ACC112 (cell line): ENCODE measurements around the gene HOTAIR.

Experiments
- H2AFZ ChIP-seq: fragments of 200-600 bp; sonication (generic); one replicate; pipeline ENCODE4 v1.6.0; 2017; ENCODE audit warnings: antibody characterized with exemption, low read length; ENCODE audit not compliant: unreplicated experiment
- H3K27ac ChIP-seq: fragments of 200-600 bp; sonication (generic); 2 replicates; pipeline ENCODE4 v1.5.1; 2014; ENCODE audit warnings: low read depth, mild to moderate bottlenecking, antibody characterized with exemption, low read length, moderate library complexity
- H3K27me3 ChIP-seq: fragments of 200-600 bp; sonication (generic); 2 replicates; pipeline ENCODE4 v1.6.1; 2014; ENCODE audit warnings: mild to moderate bottlenecking, antibody characterized with exemption, low read length, moderate library complexity, mixed read lengths; ENCODE audit not compliant: insufficient read depth
- H3K36me3 ChIP-seq: fragments of 200-600 bp; sonication (generic); 2 replicates; pipeline ENCODE4 v1.6.1; 2016; ENCODE audit warnings: mild to moderate bottlenecking, antibody characterized with exemption, low read length, moderate library complexity, mixed read lengths; ENCODE audit not compliant: insufficient read depth
- H3K4me1 ChIP-seq: fragments of 200-600 bp; sonication (generic); one replicate; pipeline ENCODE4 v1.6.1; 2016; ENCODE audit warnings: low read length, mixed read lengths; ENCODE audit not compliant: insufficient read depth, unreplicated experiment, control insufficient read depth
- H3K4me3 ChIP-seq: fragments of 200-600 bp; sonication (generic); 2 replicates; pipeline ENCODE4 v1.5.1; 2014; ENCODE audit warnings: mild to moderate bottlenecking, low read depth, low read length
- H3K79me2 ChIP-seq: fragments of 200-600 bp; sonication (generic); one replicate; pipeline ENCODE4 v1.6.0; 2016; ENCODE audit warnings: low read length; ENCODE audit not compliant: control insufficient read depth, unreplicated experiment, insufficient read depth

HOTAIR gene

DNA sequence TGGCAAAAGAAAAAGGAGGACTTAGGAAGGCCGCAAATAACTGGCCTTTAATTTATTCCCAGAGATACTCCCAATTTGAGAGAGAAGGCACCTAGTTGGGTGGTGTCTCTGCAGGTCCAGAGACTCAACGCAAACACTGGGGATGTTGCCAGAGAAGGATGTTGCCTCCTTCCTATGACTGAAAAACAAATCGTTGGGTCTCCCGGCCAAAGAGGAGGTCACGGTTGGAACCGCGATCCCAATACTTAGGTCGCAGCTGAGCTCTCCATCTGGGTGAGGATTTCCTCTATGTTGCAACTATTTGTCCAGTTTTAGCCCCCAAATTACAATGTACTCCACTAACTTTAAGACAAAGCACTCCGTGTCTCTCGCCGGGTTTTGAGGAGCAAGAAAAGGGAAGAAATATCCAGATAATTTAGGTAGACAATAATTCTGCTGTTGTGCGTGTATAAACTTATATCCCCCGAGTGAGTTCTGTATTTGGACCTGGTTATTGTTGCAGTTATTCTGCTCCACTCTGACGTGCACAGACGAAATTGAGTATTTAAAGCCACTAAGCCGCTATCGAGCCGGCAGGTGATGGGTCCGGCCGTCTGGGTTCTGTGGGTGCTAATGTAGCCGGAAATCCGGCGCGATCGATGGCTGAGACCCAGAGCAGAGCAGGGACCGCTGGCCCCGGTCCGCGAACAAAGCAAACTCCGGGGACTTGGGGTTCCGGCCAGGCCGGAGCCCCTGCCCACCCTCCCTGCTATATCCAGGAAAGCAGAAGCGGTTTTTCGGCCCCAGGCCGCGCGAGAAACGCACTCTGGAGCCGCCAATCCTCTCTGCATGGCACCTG is 14.3 kb downstream of the HOTAIR start:
- H3K27me3 ChIP-seq: peaks cover 100% of the 10 kb centered on the region

DNA sequence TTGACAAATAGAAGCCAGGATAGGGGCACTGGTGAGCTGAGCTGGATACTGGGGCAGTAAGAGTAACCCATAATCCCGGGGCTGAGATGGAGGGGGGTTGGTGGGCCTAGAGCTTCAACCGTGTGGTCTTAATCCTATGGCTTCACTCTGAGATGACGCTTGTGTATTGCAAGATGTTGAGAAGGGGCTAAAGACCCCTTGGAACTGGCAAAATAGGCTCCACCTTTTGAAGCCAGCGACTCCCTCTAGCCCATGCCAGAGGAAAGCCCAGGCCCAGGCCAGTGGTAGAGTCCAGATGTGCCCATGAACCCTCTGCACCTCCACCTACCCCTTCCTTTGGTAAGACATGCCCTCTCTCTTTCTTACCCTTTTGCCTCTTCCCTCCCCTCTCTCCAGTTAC is 15.4 kb downstream of the HOTAIR start:
- Histone ChIP-seq H3K27ac (no peak overlapping the region), H2AFZ (no peak overlapping the region), H3K4me3 (no peak overlapping the region), H3K79me2 (no peaks in the 10 kb centered on the region), H3K27me3 (peaks cover 100% of the 10 kb centered on the region), H3K4me1 (no peaks in the 10 kb centered on the region), H3K36me3 (no peaks in the 10 kb centered on the region)

More for the DNA sequence above, 14.3 kb downstream of the HOTAIR start:
- Histone ChIP-seq H3K36me3 (no peaks in the 10 kb centered on the region), H3K4me1 (no peaks in the 10 kb centered on the region), H3K79me2 (no peaks in the 10 kb centered on the region), H3K4me3 (no peak overlapping the region; the same call in 1 of the 2 replicates), H3K27ac (no peak overlapping the region), H2AFZ (no peak overlapping the region)

DNA sequence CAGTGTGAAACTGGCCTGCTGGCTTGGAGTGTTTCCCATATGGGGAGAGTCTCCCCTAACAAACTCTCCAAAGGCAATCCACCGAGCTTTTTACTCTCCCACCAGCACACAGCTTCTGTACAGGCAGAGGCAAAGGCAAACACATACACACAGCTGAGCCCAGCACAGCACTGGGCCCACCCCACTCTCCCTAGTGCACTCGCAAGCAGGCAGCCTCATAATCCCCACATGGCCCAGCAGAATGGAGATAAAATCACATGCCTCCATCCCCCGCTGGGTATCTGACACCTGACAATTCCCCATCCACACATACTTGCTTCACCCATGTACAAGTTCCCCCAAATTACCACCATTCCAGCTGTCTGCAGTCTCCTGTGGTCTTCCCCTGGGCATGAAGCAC is 16.6 kb downstream of the HOTAIR start:
- no peaks in the 10 kb centered on the region for H3K4me1 ChIP-seq
- no peaks in the 10 kb centered on the region for H3K36me3 ChIP-seq
- no peak overlapping the region for H2AFZ ChIP-seq
- H3K79me2 ChIP-seq: no peaks in the 10 kb centered on the region
- H3K27ac ChIP-seq: no peak overlapping the region
- peaks cover 100% of the 10 kb centered on the region for H3K27me3 ChIP-seq
- no peak overlapping the region for H3K4me3 ChIP-seq

DNA sequence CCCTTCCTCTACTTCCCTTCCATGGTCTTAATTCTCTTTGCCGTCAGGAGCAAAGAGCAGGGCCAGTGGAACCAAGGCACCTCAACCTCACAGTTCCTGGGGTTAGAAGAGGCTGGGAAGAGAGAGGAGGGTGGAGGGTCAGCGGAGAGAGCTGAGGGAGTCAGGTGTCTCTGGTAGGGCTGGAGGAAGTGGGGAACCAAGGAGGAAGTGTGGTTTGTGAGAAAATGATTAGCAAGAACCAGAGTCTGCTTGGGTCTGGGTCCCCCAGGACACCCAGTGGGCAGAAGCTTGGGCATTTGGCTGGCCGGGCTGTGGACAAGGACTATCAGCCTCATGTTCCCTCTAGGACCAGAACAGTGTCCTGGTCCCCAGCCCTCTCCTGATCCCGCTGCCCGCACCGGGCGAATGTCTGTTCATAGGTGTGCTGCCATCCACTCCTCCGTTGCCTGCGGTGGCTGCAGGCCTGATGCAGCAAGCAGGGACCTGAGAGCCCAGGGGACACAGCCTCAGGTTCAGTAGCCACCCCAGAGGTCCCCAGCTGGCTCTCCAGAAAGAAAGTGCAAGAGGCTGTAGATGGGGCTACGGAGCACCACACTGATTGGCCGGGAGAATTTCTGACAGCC is 17.7 kb downstream of the HOTAIR start:
- H3K27me3 ChIP-seq: peaks cover 100% of the 10 kb centered on the region

DNA sequence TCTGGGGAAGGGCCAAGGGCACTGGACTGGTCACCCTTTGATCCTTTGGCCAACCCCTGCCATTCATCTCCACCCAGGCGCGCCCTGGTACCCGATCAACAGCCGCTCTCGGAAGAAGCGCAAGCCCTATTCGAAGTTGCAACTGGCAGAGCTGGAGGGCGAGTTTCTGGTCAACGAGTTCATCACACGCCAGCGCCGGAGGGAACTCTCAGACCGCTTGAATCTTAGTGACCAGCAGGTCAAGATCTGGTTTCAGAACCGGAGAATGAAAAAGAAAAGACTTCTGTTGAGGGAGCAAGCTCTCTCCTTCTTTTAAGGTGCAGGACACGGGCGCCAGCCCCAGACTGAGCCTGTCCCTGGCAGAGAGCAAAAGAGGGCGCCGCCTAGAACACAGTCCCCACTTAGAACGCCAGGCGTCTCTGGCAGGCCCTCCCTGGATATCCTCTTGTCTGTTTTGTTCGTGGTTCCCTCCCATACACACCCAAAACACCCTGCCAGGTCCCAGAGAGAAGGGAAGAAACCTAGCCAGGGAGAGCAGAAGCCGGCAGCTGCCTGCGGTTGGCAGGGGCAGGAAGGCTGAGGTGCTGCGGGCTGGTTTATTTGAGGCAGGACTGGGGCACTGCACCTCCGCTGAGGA is 18.4 kb downstream of the HOTAIR start:
- Histone ChIP-seq H3K4me1 (no peaks in the 10 kb centered on the region), H3K79me2 (no peaks in the 10 kb centered on the region), H3K36me3 (no peaks in the 10 kb centered on the region), H3K27ac (no peak overlapping the region), H2AFZ (no peak overlapping the region), H3K27me3 (peaks cover 100% of the 10 kb centered on the region), H3K4me3 (no peak overlapping the region)

More for the DNA sequence above, 17.7 kb downstream of the HOTAIR start:
- no peaks in the 10 kb centered on the region for H3K36me3 ChIP-seq
- no peak overlapping the region for H3K4me3 ChIP-seq
- H3K4me1 ChIP-seq: no peaks in the 10 kb centered on the region
- no peak overlapping the region for H2AFZ ChIP-seq
- H3K79me2 ChIP-seq: no peaks in the 10 kb centered on the region
- no peak overlapping the region for H3K27ac ChIP-seq

DNA sequence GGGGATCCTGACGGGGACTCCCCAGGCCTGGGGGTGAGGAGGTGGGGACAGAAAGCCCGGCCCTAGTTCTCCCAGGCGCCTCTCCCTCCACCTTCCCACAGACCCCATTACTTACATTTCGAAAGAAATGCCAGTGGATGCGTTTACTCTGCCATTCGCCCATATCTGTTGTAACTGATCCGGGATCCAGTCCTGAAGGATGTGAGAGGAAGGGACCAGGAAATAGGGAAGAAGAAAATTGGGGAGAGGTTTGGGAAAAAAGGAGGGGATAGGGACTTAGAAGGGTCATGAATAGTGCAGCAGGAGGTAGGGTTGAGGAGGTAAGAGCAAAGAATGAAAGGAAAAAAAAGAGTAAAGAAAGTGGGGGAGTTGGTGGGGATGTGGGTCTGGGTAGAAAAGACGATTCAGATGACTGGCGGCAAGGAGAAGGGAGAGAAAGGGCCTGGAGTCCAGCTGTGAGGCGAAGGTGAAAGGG is 18.9 kb downstream of the HOTAIR start:
- peaks cover 100% of the 10 kb centered on the region for H3K27me3 ChIP-seq
- H3K36me3 ChIP-seq: no peaks in the 10 kb centered on the region
- H3K4me1 ChIP-seq: no peaks in the 10 kb centered on the region
- no peaks in the 10 kb centered on the region for H3K79me2 ChIP-seq
- no peak overlapping the region for H3K27ac ChIP-seq
- no peak overlapping the region for H2AFZ ChIP-seq
- no peak overlapping the region for H3K4me3 ChIP-seq

DNA sequence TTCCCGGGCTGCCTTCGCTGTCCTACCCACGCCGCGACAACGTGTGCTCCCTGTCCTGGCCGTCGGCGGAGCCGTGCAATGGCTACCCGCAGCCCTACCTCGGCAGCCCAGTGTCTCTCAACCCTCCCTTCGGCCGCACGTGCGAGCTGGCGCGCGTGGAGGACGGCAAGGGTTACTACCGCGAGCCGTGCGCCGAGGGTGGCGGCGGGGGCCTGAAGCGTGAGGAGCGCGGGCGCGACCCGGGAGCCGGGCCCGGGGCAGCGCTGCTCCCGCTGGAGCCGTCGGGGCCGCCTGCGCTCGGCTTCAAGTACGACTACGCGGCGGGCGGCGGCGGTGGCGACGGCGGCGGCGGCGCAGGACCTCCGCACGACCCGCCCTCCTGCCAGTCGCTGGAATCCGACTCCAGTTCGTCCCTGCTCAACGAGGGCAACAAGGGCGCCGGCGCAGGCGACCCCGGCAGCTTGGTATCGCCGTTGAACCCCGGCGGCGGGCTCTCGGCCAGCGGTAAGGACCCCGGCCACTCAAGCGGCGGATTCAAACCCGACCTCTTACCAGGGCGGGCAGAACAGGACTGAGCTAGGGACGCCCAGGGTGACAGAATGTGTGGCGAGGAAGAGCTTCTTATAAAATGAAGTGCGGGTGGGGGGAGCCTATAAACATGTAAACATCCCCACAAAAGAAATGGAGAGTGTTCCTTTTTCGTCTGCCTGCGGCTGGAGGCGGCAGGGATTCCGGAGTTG is 19.5 kb downstream of the HOTAIR start:
- Histone ChIP-seq H3K4me1 (no peaks in the 10 kb centered on the region), H3K36me3 (no peaks in the 10 kb centered on the region), H3K4me3 (no peak overlapping the region), H3K27me3 (peaks cover 100% of the 10 kb centered on the region), H3K79me2 (no peaks in the 10 kb centered on the region), H2AFZ (no peak overlapping the region), H3K27ac (no peak overlapping the region)

DNA sequence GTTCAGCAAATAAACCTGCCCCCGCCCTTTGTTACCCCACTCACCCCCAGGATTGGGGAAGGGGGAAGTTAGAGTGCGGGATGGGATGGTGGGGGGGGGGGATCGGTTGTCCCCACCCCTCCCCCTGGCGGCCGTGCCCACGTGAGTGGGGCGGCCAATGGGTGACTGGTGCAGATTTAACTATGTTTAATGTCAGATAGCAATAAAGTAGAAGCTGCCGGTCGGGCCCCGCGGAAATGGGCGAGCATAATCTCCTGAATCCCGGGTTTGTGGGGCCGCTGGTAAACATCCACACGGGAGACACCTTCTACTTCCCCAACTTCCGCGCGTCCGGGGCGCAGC is 20.1 kb downstream of the HOTAIR start, which contains the start of gene HOXC12:
Gene HOXC12 (plus strand): TSS at position 210 of the 342 bp plus-strand sequence. CDS start 27 bp downstream, at position 237.
- no peak within 1 kb of the TSS for H2AFZ ChIP-seq
- no peak within 1 kb of the TSS for H3K27ac ChIP-seq
- H3K27me3 ChIP-seq: peaks cover 100% of the 10 kb centered on the region
- H3K4me3 ChIP-seq: no peak within 1 kb of the TSS
- no peaks in the 10 kb centered on the region for H3K36me3 ChIP-seq
- no peaks in the 10 kb centered on the region for H3K4me1 ChIP-seq
- no peaks in the 10 kb centered on the region for H3K79me2 ChIP-seq

DNA sequence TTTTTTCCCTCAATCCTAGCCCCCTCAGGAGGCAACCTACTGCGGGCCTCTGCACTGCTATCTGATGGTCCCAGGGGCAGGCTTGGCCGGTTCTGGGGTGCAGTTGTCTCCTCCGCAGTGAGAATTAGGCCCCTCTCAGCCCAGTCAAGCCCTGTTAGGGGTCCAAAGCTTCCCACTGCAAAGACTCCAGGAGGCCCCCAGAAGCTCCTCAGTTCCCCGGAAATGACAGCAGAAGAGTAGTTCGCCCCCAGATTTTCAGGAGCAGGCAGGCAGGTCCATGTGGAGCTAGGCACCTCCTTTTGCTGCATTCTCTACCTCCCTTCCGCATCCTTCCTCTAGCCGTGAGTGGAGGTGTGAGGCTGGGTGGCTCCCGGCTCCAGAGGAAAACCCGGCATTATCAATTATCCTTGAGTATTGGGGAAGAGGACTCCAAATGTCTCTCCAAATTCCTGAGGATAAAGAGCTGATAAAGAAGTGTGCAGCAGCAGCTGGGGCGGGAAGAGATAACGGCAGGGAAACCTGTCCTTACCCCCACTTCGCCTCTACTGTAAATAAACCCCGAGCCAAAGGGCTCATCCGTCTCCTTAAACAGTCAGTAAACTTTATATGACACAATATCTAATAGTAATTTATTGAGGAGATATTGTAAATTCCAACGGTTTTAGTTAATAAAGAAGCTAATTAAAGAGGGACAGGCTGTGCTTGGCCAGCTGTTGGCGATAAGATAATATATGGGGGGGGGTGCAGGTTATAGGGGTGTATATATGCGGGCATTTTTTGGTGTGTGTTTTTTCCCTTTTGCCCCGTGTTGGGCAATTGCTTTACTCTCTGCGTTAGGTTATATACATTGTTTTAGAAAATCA is 20.7 kb downstream of the HOTAIR start:
- Histone ChIP-seq H3K36me3 (no peaks in the 10 kb centered on the region), H3K27me3 (peaks cover 100% of the 10 kb centered on the region), H3K79me2 (no peaks in the 10 kb centered on the region), H2AFZ (no peak overlapping the region), H3K27ac (no peak overlapping the region), H3K4me1 (no peaks in the 10 kb centered on the region), H3K4me3 (no peak overlapping the region)
